Ramos (cell line): ENCODE measurements around the gene TRA2B.

Experiments
- in situ Hi-C: fragments of 300-500 bp; cut with MboI; formaldehyde crosslinking; loops from one replicate; pipeline ENCODE4 v1.14.3; 2022; ENCODE audit warnings: low sequenced_read_pairs; ENCODE audit not compliant: unreplicated experiment

The TRA2B gene

GRCh38 chr3:185896636-185897035 is 41.2 kb downstream of the TRA2B start:
- in situ Hi-C loops: no loop called here

DNA sequence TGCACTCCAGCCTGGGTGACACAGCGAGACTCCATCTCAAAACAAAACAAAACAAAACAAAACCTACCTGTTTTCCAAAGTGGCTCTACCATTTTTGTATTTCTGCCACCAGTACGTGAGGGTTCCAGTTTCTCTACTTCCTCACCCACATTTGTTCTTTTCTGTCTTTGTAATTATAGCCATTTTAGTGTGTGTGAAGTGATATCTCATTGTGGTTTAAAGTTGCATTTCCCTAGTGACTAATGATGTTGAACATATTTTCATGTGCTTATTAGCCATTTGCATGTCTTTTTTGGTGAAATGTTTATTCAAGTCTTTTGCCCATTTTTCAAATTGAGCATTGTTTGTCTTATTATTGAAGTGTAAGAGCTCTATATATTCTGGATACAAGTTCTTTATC is 50.7 kb downstream of the TRA2B start:
- in situ Hi-C loops: no loop called here

GRCh38 chr3:185884641-185885040 is 53.2 kb downstream of the TRA2B start:
- in situ Hi-C loops: no loop called here

- in situ Hi-C loops: no loop called here
Observed at GRCh38 chr3:185881926-185882325, 55.9 kb downstream of the TRA2B start.

DNA sequence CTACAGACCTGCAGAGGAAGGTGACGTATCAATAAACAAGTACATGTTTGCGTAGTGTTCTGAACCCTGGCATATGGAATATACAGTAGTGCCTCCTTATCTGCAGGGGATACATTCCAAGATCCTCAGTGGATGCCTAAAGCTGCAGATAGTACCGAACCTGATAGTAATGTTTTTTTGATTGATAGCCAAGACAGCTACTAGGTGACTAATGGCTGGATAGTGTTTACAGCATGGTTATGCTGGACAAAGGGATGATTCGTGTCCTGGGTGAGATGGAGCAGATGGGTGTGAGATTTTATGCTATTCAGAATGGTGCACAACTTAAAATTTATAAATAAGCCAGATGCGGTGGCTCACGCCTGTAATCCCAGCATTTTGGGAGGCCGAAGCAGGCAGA is 57.2 kb downstream of the TRA2B start:
- in situ Hi-C loops: no loop called here

GRCh38 chr3:185878920-185879319 is 58.9 kb downstream of the TRA2B start:
- in situ Hi-C loops: no loop called here

GRCh38 chr3:185874119-185874518 is 63.7 kb downstream of the TRA2B start:
- in situ Hi-C loops: no loop called here

- in situ Hi-C loops: no loop called here
Observed at GRCh38 chr3:185867650-185868049, 70.2 kb downstream of the TRA2B start.

GRCh38 chr3:185866995-185867394 is 70.8 kb downstream of the TRA2B start:
- in situ Hi-C loops: no loop called here

DNA sequence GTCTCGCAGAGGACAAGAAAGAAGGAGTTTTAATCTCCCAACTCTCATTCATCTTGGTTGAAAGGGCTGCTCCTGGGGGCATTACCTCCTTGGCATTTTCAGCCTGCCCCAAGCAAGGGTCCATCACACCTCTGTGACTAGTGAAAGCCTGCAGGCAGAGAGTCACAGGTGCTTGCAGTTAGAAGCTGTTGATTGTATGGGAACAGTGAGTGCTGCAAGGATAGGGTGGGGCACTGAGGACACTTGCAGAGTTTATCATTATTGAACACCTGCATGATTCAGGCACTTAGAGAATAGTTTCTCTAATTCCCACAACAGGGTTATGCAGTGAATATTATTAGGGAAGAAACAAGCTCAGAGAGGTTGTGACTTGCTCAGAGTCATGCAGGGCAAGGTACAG is 71.3 kb downstream of the TRA2B start:
- in situ Hi-C loops: no loop called here
